AG10803 (cell line): Measurements from ENCODE around the gene ZKSCAN1.

Source experiments
- DNase-seq: peaks from one replicate; pipeline ENCODE4 v3.0.0; 2010; ENCODE audit warnings: low read depth
- H3K4me3 ChIP-seq: 2 replicates; pipeline ENCODE4 v1.5.1; 2011; ENCODE audit warnings: mild to moderate bottlenecking, low read length, control low read depth
- TF ChIP-seq, protein P1 (sequence below): conservative IDR thresholded peaks from 2 replicates; pipeline ENCODE4 v1.5.1; 2011; ENCODE audit warnings: mild to moderate bottlenecking, low read length, control low read depth, inconsistent platforms

The ZKSCAN1 gene

DNA sequence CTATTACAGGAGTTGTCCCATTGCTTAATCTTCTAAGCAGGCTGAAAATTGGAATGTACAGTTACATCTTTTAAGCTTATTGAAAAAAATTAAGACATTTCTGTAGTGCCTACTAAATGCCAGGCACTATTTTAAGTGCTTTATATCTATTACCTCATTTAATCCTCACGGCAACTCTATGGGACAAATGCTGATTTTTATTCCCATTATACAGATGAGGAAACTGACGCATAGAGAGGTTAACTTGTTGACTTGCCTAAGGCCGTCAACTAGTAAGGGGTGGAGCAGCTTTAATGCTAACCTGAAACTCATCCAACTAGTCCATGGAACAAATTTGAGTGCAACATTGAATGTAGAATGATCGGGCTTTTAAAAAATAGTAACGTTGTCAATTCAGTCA lies 2.5 kb downstream of the ZKSCAN1 start:
- no peak overlapping the region for H3K4me3 ChIP-seq
- TF ChIP-seq, protein P1, sequence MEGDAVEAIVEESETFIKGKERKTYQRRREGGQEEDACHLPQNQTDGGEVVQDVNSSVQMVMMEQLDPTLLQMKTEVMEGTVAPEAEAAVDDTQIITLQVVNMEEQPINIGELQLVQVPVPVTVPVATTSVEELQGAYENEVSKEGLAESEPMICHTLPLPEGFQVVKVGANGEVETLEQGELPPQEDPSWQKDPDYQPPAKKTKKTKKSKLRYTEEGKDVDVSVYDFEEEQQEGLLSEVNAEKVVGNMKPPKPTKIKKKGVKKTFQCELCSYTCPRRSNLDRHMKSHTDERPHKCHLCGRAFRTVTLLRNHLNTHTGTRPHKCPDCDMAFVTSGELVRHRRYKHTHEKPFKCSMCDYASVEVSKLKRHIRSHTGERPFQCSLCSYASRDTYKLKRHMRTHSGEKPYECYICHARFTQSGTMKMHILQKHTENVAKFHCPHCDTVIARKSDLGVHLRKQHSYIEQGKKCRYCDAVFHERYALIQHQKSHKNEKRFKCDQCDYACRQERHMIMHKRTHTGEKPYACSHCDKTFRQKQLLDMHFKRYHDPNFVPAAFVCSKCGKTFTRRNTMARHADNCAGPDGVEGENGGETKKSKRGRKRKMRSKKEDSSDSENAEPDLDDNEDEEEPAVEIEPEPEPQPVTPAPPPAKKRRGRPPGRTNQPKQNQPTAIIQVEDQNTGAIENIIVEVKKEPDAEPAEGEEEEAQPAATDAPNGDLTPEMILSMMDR, result no peak
- no peak for DNase-seq

DNA sequence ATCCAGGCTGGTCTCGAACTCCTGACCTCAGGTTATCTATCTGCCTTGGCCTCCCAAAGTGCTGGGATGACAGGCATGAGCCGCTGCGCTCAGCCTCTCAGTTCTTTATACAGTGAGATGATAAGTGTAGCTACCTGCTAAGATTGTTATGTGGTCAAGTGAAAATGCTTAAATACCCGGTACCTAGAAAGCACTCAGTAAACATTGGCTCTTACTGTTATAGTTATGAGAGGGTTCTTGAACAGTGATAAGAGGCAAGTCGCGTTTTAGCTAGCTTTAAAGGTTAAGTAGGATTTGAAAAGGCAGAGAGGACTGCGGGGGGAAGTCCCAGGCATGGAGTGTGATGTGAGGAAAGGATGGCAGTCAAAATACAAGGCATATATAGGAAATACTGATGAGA lies 4.5 kb downstream of the ZKSCAN1 start:
- TF ChIP-seq, protein P1, result no peak
- DNase-seq, result no peak
- H3K4me3 ChIP-seq, result no peak overlapping the region

DNA sequence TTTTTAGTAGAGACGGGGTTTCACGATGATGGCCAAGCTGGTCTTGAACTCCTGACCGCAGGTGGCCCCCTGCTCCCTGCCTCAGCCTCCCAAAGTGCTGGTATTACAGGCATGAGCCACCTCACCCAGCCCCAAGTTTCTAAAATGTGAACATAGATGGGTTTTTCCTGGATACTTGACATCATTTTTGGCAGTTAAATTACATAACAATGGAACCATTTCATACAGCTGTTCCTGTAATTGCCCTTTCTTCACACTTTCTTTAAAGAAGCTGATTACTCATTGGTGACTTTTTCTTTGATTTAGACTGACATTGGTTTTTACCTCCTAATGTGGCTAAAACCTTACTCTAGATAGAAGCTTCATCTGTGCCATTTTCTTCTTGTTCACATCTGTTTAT lies 5.9 kb downstream of the ZKSCAN1 start:
- peak; percentile 33 for DNase-seq
- H3K4me3 ChIP-seq, result no peak overlapping the region
- TF ChIP-seq, protein P1, result no peak

DNA sequence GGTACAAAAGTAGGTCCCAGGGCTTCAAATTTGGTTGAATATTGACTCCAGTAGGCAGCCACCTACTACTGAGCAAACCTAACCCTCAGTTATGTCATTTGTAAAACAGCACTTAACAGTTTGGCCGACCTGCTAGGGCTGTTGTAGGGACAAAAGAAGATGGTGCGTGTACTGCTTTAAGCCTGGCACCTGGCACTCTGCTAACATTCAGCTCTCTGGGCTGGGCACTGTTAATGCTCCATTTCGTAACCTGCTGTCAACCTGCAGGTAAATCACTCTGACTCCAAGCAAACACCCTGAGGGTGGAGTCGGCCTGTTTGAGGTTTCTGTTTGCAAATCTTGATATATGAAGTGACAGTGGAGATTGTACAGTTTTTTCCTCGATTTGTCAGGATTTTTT lies 7.2 kb downstream of the ZKSCAN1 start:
- DNase-seq, result no peak
- H3K4me3 ChIP-seq, result no peak overlapping the region
- TF ChIP-seq, protein P1, result no peak

DNA sequence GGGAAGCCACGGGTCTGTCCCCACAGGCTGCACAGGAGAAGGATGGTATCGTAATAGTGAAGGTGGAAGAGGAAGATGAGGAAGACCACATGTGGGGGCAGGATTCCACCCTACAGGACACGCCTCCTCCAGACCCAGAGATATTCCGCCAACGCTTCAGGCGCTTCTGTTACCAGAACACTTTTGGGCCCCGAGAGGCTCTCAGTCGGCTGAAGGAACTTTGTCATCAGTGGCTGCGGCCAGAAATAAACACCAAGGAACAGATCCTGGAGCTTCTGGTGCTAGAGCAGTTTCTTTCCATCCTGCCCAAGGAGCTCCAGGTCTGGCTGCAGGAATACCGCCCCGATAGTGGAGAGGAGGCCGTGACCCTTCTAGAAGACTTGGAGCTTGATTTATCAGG lies 8.1 kb downstream of the ZKSCAN1 start:
- H3K4me3 ChIP-seq, result no peak overlapping the region
- TF ChIP-seq, protein P1, result no peak

DNA sequence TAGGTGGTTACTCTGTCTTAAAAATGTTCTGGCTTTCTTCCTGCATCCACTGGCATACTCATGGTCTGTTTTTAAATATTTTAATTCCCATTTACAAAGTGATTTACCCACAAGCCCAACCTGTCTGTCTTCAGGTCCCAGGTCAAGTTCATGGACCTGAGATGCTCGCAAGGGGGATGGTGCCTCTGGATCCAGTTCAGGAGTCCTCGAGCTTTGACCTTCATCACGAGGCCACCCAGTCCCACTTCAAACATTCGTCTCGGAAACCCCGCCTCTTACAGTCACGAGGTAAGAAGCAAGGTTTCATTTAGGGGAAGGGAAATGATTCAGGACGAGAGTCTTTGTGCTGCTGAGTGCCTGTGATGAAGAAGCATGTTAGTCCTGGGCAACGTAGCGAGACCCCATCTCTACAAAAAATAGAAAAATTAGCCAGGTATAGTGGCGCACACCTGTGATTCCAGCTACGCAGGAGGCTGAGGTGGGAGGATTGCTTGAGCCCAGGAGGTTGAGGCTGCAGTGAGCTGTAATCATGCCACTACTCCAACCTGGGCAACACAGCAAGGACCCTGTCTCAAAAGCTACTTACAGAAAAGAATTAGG lies 8.7 kb downstream of the ZKSCAN1 start:
- no peak for DNase-seq

More for the DNA sequence above, 8.1 kb downstream of the ZKSCAN1 start:
- no peak for DNase-seq

DNA sequence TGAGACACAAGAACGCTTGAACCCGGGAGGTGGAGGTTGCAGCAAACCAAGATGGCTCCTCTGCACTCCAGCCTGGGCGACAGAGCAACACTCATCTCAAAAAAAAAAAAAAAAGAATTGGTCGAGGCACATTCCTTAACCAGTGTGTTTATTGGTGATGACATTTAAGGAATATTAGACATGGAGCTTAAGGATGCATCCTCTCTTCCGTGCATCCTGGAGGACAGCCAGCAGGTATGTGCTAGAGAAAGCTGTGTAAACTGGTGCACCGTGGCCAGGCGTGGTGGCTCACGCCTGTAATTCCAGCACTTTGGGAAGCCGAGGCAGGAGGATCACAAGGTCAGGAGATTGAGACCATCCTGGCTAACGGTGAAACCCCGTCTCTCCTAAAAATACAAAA lies 11.8 kb downstream of the ZKSCAN1 start:
- no peak for DNase-seq
- TF ChIP-seq, protein P1, result no peak
- no peak overlapping the region for H3K4me3 ChIP-seq

More for the DNA sequence above, 8.7 kb downstream of the ZKSCAN1 start:
- H3K4me3 ChIP-seq, result no peak overlapping the region
- TF ChIP-seq, protein P1, result no peak
